ENCODE results near the gene ENOX1.

DNA sequence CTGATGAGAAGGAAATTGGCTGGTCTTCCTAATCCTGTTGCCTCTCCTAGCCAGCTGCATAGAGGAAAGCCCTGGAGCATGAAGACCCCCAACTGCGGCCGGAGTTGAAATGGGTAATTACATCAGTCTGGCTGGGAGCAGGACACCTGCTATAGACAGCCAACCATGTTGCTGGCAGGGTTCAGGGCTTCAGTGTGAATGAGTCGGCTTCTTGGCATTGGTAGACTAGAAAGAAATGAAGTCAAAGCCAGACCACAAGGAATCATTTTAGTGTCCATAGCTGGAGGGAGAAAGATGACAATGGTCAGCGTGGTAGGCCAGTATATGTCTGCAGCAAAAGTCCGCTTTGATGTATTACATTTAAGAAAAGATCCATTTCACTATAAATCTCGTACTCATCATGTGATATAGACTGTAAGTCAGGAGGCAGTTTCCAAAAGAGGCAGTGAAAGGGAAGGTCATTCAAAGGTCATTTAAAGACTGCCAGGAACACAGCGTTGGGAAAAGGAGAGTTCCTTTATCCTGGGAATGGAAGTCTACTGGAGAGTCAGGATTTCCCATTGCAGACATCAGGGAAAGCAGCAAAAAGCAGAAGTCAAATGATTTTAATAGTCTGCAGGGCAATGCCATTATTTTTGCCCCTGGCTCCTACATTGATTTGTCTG lies 500.7 kb downstream of the ENOX1 start:
- no peak for TF ChIP-seq ZNF561 (CRISPR knock-in tag; conservative IDR thresholded peaks at IDR 0.05)
- no peak for TF ChIP-seq JUNB (CRISPR knock-in tag; conservative IDR thresholded peaks at IDR 0.05)
- TF ChIP-seq POU5F1 (IDR thresholded peaks at IDR 0.05; ENCODE audit: borderline replicate concordance, low read depth, low read length, partially characterized antibody), result no peak
- no peak for TF ChIP-seq NFXL1 (CRISPR knock-in tag; IDR thresholded peaks at IDR 0.05)
- no peak for TF ChIP-seq NCOR1 (IDR thresholded peaks at IDR 0.05)
- TF ChIP-seq, protein P1, sequence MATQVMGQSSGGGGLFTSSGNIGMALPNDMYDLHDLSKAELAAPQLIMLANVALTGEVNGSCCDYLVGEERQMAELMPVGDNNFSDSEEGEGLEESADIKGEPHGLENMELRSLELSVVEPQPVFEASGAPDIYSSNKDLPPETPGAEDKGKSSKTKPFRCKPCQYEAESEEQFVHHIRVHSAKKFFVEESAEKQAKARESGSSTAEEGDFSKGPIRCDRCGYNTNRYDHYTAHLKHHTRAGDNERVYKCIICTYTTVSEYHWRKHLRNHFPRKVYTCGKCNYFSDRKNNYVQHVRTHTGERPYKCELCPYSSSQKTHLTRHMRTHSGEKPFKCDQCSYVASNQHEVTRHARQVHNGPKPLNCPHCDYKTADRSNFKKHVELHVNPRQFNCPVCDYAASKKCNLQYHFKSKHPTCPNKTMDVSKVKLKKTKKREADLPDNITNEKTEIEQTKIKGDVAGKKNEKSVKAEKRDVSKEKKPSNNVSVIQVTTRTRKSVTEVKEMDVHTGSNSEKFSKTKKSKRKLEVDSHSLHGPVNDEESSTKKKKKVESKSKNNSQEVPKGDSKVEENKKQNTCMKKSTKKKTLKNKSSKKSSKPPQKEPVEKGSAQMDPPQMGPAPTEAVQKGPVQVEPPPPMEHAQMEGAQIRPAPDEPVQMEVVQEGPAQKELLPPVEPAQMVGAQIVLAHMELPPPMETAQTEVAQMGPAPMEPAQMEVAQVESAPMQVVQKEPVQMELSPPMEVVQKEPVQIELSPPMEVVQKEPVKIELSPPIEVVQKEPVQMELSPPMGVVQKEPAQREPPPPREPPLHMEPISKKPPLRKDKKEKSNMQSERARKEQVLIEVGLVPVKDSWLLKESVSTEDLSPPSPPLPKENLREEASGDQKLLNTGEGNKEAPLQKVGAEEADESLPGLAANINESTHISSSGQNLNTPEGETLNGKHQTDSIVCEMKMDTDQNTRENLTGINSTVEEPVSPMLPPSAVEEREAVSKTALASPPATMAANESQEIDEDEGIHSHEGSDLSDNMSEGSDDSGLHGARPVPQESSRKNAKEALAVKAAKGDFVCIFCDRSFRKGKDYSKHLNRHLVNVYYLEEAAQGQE (IDR thresholded peaks at IDR 0.05; ENCODE audit: borderline replicate concordance), result no peak
- TF ChIP-seq, protein P1 (CRISPR knock-in tag; IDR thresholded peaks at IDR 0.05; ENCODE audit: low read depth), result no peak
- TF ChIP-seq XRCC5 (IDR thresholded peaks at IDR 0.05; ENCODE audit: low read depth, low read length), result no peak
- no peak for TF ChIP-seq NCOA1 (IDR thresholded peaks at IDR 0.05; ENCODE audit: low read depth)
- TF ChIP-seq ZNF174 (CRISPR knock-in tag; IDR thresholded peaks at IDR 0.05), result no peak
- no peak for TF ChIP-seq KDM5B (IDR thresholded peaks at IDR 0.05; ENCODE audit: insufficient replicate concordance, low read depth, low read length)
- TF ChIP-seq, protein P2, sequence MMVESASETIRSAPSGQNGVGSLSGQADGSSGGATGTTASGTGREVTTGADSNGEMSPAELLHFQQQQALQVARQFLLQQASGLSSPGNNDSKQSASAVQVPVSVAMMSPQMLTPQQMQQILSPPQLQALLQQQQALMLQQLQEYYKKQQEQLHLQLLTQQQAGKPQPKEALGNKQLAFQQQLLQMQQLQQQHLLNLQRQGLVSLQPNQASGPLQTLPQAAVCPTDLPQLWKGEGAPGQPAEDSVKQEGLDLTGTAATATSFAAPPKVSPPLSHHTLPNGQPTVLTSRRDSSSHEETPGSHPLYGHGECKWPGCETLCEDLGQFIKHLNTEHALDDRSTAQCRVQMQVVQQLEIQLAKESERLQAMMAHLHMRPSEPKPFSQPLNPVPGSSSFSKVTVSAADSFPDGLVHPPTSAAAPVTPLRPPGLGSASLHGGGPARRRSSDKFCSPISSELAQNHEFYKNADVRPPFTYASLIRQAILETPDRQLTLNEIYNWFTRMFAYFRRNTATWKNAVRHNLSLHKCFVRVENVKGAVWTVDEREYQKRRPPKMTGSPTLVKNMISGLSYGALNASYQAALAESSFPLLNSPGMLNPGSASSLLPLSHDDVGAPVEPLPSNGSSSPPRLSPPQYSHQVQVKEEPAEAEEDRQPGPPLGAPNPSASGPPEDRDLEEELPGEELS (CRISPR knock-in tag; IDR thresholded peaks at IDR 0.05; ENCODE audit: borderline replicate concordance), result no peak
- TF ChIP-seq DPF2 (IDR thresholded peaks at IDR 0.05), result no peak
- TF ChIP-seq SP1 (CRISPR knock-in tag; IDR thresholded peaks at IDR 0.05), result no peak
